Trophoblast cell (in vitro differentiated cells and primary cell): ENCODE data around the gene WDR53.

Source experiments
- DNase-seq, 2 donors: peaks; one replicate each; pipeline ENCODE4 v3.0.0-alpha.2; 2016
- H2AFZ ChIP-seq: 2 replicates; pipeline ENCODE4 v1.6.1; 2013; ENCODE audit warnings: low read length, moderate library complexity, mild to moderate bottlenecking; ENCODE audit not compliant: insufficient read depth, poor library complexity
- H2AK5ac ChIP-seq: 2 replicates; pipeline ENCODE4 v1.6.1; 2013; ENCODE audit warnings: mild to moderate bottlenecking, low read length
- H2BK120ac ChIP-seq: 2 replicates; pipeline ENCODE4 v1.6.1; 2013; ENCODE audit warnings: low read length, mild to moderate bottlenecking, moderate library complexity; ENCODE audit not compliant: insufficient read depth, poor library complexity
- H2BK12ac ChIP-seq: 2 replicates; pipeline ENCODE4 v1.6.1; 2013; ENCODE audit warnings: mild to moderate bottlenecking, low read length, moderate library complexity
- H2BK5ac ChIP-seq: 2 replicates; pipeline ENCODE4 v1.6.1; 2013; ENCODE audit warnings: low read length, low read depth, moderate library complexity, mild to moderate bottlenecking; ENCODE audit not compliant: poor library complexity
- H3K14ac ChIP-seq: 2 replicates; pipeline ENCODE4 v1.6.1; 2013; ENCODE audit warnings: mild to moderate bottlenecking, low read length
- H3K18ac ChIP-seq: 2 replicates; pipeline ENCODE4 v1.6.1; 2013; ENCODE audit warnings: mild to moderate bottlenecking, low read length
- H3K23ac ChIP-seq: 2 replicates; pipeline ENCODE4 v1.6.1; 2013; ENCODE audit warnings: low read length
- H3K27ac ChIP-seq: 2 replicates; pipeline ENCODE4 v1.5.1; 2013; ENCODE audit warnings: low read depth, mild to moderate bottlenecking, inconsistent platforms, low read length, moderate library complexity
- H3K27me3 ChIP-seq: 2 replicates; pipeline ENCODE4 v1.6.1; 2013; ENCODE audit warnings: inconsistent platforms, mild to moderate bottlenecking, low read length, moderate library complexity; ENCODE audit not compliant: insufficient read depth
- H3K36me3 ChIP-seq, 2 experiments: 1 replicate in 1 of 2; 2 replicates in 1 of 2; pipeline ENCODE4 v1.6.1; 2013; ENCODE audit warnings: low read length in 2 of 2, mild to moderate bottlenecking in 2 of 2, moderate library complexity in 1 of 2; ENCODE audit not compliant: insufficient read depth in 2 of 2, control insufficient read depth in 1 of 2
- H3K4ac ChIP-seq: 2 replicates; pipeline ENCODE4 v1.6.1; 2013; ENCODE audit warnings: low read depth, mild to moderate bottlenecking, low read length, moderate library complexity
- H3K4me1 ChIP-seq, 2 experiments: 1 replicate in 1 of 2; 2 replicates in 1 of 2; pipeline ENCODE4 v1.6.1; 2013; ENCODE audit warnings: low read length in 2 of 2, mild to moderate bottlenecking in 2 of 2, moderate library complexity in 1 of 2; ENCODE audit not compliant: insufficient read depth in 2 of 2, control insufficient read depth in 1 of 2
- H3K4me2 ChIP-seq: 2 replicates; pipeline ENCODE4 v1.6.1; 2013; ENCODE audit warnings: inconsistent platforms, mild to moderate bottlenecking, low read length, moderate library complexity
- H3K4me3 ChIP-seq: 2 replicates; pipeline ENCODE4 v1.5.1; 2013; ENCODE audit warnings: mild to moderate bottlenecking, low read depth, low read length, inconsistent platforms
- H3K79me1 ChIP-seq: one replicate; pipeline ENCODE4 v1.6.1; 2013; ENCODE audit warnings: low read length
- H3K79me2 ChIP-seq: 2 replicates; pipeline ENCODE4 v1.6.1; 2013; ENCODE audit warnings: low read length, mild to moderate bottlenecking; ENCODE audit not compliant: control insufficient read depth, insufficient read depth, poor library complexity
- H3K9ac ChIP-seq: 2 replicates; pipeline ENCODE4 v1.6.1; 2013; ENCODE audit warnings: mild to moderate bottlenecking, low read length
- H3K9me3 ChIP-seq: 2 replicates; pipeline ENCODE4 v1.6.1; 2013; ENCODE audit warnings: low read depth, mild to moderate bottlenecking, control low read depth, inconsistent platforms, low read length; ENCODE audit not compliant: insufficient read depth
- H4K12ac ChIP-seq: 2 replicates; pipeline ENCODE4 v1.6.1; 2013; ENCODE audit warnings: low read depth, mild to moderate bottlenecking, low read length, moderate library complexity
- H4K8ac ChIP-seq: 2 replicates; pipeline ENCODE4 v1.6.1; 2013; ENCODE audit warnings: low read depth, mild to moderate bottlenecking, low read length, moderate library complexity
- H4K91ac ChIP-seq: one replicate; pipeline ENCODE4 v1.6.1; 2013; ENCODE audit warnings: low read depth, mild to moderate bottlenecking, low read length, moderate library complexity
- WGBS: extraction: QIAGEN DNeasy Blood & Tissue Kit; methylation state at CpG from one replicate; pipeline ENCODE4 v1.1.7; 2013; ENCODE audit warnings: missing lambda C conversion rate; ENCODE audit not compliant: insufficient read length, insufficient coverage; ENCODE audit errors: extremely low coverage; 5-methylcytosine and 5-hydroxymethylcytosine counted together

WDR53 gene

DNA sequence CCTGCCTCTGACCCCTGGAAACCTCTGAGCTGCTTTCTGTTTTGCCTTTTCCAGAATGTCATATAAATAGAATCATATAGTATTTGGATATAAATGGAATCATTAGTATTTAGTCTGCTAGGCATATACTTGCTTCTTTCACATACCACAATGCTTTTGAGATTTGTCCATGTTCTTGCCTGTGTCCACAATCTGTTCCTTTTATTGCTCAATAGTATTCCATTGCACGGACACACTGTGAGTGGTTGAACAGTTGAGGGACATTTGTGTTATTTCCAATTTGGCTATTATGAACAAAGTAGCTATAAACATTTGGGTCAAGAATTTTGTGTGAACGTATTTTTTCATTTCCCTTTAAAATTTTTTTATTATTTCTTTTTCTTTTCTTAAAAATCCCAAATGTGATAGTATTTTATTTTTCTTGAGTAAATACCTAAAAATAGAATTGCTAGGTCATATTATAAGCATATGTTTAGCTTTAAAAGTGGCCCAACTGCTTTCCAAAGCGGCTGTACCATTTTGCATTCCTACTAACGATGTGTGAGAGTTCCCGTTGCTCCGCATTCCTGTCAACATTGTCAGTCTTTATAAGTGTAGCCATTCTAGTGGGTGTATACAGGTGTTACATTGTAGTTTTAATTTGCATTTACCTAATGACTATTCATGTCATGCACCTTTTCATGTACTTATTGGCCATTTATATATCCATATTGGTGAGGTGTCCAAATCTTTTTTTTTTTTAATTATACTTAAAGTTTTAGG lies 26.5 kb downstream of the WDR53 start:
- Histone ChIP-seq H2BK5ac (no peak overlapping the region), H3K4me1 (no peaks in the 10 kb centered on the region), H2AFZ (no peak overlapping the region), H2BK120ac (no peak overlapping the region), H4K8ac (no peak overlapping the region), H3K4me3 (no peak overlapping the region), H2AK5ac (no peak overlapping the region), H3K27ac (no peak overlapping the region), H3K23ac (no peak overlapping the region), H3K4ac (no peak overlapping the region), H3K18ac (no peak overlapping the region), H4K91ac (no peak overlapping the region), H4K12ac (no peak overlapping the region), H3K9me3 (no peaks in the 10 kb centered on the region), H3K14ac (no peak overlapping the region), H3K79me2 (no peaks in the 10 kb centered on the region), H3K4me2 (no peak overlapping the region), H3K79me1 (no peaks in the 10 kb centered on the region), H2BK12ac (no peak overlapping the region), H3K27me3 (no peaks in the 10 kb centered on the region), H3K9ac (no peak overlapping the region), H3K36me3 (no peaks in the 10 kb centered on the region)
- WGBS: no CpG with 5 or more reads among the region's 6 CpGs
- DNase-seq: peak; percentile 77 to 86

DNA sequence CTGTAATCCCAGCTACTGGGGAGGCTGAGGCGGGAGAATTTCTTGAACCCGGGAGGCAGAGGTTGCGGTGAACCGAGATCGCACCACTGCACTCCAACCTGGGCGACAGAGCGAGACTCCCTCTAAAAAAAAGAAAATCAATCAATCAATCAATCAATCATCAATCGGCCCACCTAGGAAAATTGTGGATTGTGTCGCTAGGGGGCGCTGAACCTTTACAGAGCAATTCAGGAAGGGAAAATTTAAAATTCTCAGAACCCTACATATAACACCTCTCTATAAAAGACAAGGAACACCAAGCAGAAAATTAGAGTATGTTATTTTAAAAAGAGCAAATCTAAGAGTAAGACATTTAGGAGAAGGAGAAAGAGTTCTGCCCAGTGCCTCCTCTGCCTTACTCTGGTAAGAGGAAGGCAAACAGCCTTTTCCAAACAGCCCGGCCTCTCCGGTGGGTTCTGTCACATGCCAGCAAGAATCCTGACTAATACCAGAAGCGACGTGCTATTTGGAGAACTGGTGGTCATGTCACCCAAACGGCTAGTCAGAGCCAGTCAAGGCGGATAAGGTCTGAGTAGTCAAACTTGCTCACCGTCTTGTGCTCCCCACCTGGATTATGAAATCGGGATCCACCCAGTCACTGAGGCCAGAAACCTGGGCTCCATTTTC lies 30.9 kb downstream of the WDR53 start:
- no peaks in the 10 kb centered on the region for H3K9me3 ChIP-seq
- DNase-seq: peak; percentile 62 to 64
- no peaks in the 10 kb centered on the region for H3K79me2 ChIP-seq
- H3K4me3 ChIP-seq: no peak overlapping the region
- no peak overlapping the region for H2AFZ ChIP-seq
- no peak overlapping the region for H4K8ac ChIP-seq
- H3K9ac ChIP-seq: no peak overlapping the region
- H3K79me1 ChIP-seq: no peaks in the 10 kb centered on the region
- H3K27ac ChIP-seq: no peak overlapping the region
- H3K4ac ChIP-seq: no peak overlapping the region
- H2BK120ac ChIP-seq: no peak overlapping the region
- no peaks in the 10 kb centered on the region for H3K36me3 ChIP-seq
- peaks cover 0 to 2% of the 10 kb centered on the region in 2 experiments for H3K4me1 ChIP-seq
- no peak overlapping the region for H2BK5ac ChIP-seq
- no peak overlapping the region for H3K23ac ChIP-seq
- H2BK12ac ChIP-seq: no peak overlapping the region
- H3K4me2 ChIP-seq: no peak overlapping the region
- H2AK5ac ChIP-seq: no peak overlapping the region
- WGBS: no CpG with 5 or more reads among the region's 18 CpGs
- H3K14ac ChIP-seq: no peak overlapping the region
- H3K27me3 ChIP-seq: no peaks in the 10 kb centered on the region
- no peak overlapping the region for H4K91ac ChIP-seq
- H4K12ac ChIP-seq: no peak overlapping the region
- no peak overlapping the region for H3K18ac ChIP-seq

DNA sequence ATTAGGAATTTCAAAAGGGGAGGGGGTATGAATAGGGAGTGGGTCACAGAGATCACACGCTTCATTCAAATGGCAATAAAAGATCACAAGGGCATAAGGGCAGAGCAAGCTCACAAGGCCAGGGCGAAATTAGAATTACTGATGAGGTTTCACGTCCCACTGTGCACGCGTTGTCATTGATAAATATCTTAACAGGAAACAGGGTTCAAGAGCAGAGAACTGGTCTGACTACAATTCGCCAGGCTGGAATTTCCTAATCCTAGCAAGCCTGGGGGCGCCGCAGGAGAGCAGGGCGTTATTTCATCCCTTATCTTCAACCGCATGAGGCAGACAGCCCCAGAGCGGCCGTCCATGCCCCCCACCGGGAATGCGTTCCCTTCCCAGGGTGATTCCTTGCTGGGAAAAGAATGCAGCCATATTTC lies 35.1 kb downstream of the WDR53 start:
- H3K4me1 ChIP-seq: peaks cover 3 to 5% of the 10 kb centered on the region in 2 experiments
- H2BK5ac ChIP-seq: no peak overlapping the region
- no peak overlapping the region for H2BK120ac ChIP-seq
- H2BK12ac ChIP-seq: no peak overlapping the region
- H3K4me3 ChIP-seq: no peak overlapping the region
- DNase-seq: peak; percentile 83 to 87
- no peaks in the 10 kb centered on the region for H3K27me3 ChIP-seq
- H2AFZ ChIP-seq: no peak overlapping the region
- no peak overlapping the region for H4K12ac ChIP-seq
- no CpG with 5 or more reads among the region's 14 CpGs for WGBS
- H4K8ac ChIP-seq: no peak overlapping the region
- no peak overlapping the region for H3K4me2 ChIP-seq
- H3K4ac ChIP-seq: no peak overlapping the region
- H4K91ac ChIP-seq: no peak overlapping the region
- no peak overlapping the region for H2AK5ac ChIP-seq
- H3K9me3 ChIP-seq: no peaks in the 10 kb centered on the region
- no peak overlapping the region for H3K18ac ChIP-seq
- no peaks in the 10 kb centered on the region for H3K36me3 ChIP-seq
- H3K23ac ChIP-seq: no peak overlapping the region
- H3K9ac ChIP-seq: no peak overlapping the region
- no peak overlapping the region for H3K14ac ChIP-seq
- no peak overlapping the region for H3K27ac ChIP-seq
- peaks cover 3% of the 10 kb centered on the region for H3K79me1 ChIP-seq
- H3K79me2 ChIP-seq: no peaks in the 10 kb centered on the region

DNA sequence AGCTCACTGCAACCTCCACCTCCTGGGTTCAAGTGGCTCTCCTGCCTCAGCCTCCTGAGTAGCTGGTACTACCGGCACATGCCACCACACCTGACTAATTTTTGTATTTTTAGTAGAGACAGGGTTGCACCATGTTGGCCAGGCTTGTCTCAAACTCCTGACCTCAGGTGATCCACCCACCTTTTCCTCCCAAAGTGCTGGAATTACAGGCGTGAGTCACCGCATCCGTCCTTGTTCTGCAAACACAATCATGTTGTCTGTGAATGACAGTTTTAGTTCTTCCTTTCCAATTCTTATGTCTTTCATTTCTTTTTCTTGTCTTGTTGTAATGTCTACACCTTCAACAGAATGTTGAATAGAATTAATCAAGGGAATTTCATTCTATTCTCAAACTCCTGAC lies 36.9 kb downstream of the WDR53 start:
- Histone ChIP-seq H4K12ac (no peak overlapping the region), H3K4me3 (no peak overlapping the region), H3K23ac (no peak overlapping the region), H3K14ac (no peak overlapping the region), H4K8ac (no peak overlapping the region), H3K79me2 (no peaks in the 10 kb centered on the region), H3K36me3 (no peaks in the 10 kb centered on the region), H3K4me1 (peaks cover 3 to 5% of the 10 kb centered on the region in 2 experiments), H2BK12ac (no peak overlapping the region), H2BK5ac (no peak overlapping the region), H2AFZ (no peak overlapping the region), H3K4ac (no peak overlapping the region), H3K27me3 (no peaks in the 10 kb centered on the region), H2AK5ac (no peak overlapping the region), H3K9me3 (no peaks in the 10 kb centered on the region), H3K18ac (no peak overlapping the region), H3K27ac (no peak overlapping the region), H3K9ac (no peak overlapping the region), H3K79me1 (peaks cover 3% of the 10 kb centered on the region), H4K91ac (no peak overlapping the region), H2BK120ac (no peak overlapping the region), H3K4me2 (no peak overlapping the region)
- no CpG with 5 or more reads among the region's 4 CpGs for WGBS
- no peak for DNase-seq
